ENCODE results near the gene UBE2E2. TPM values are rescaled to one million over a fixed set of nuclear protein-coding genes. Genes with fewer than 3 reads are reported as not detected.

The UBE2E2 gene
- polyA plus RNA-seq, 1 donor from 2014 or later: 19.8 TPM

DNA sequence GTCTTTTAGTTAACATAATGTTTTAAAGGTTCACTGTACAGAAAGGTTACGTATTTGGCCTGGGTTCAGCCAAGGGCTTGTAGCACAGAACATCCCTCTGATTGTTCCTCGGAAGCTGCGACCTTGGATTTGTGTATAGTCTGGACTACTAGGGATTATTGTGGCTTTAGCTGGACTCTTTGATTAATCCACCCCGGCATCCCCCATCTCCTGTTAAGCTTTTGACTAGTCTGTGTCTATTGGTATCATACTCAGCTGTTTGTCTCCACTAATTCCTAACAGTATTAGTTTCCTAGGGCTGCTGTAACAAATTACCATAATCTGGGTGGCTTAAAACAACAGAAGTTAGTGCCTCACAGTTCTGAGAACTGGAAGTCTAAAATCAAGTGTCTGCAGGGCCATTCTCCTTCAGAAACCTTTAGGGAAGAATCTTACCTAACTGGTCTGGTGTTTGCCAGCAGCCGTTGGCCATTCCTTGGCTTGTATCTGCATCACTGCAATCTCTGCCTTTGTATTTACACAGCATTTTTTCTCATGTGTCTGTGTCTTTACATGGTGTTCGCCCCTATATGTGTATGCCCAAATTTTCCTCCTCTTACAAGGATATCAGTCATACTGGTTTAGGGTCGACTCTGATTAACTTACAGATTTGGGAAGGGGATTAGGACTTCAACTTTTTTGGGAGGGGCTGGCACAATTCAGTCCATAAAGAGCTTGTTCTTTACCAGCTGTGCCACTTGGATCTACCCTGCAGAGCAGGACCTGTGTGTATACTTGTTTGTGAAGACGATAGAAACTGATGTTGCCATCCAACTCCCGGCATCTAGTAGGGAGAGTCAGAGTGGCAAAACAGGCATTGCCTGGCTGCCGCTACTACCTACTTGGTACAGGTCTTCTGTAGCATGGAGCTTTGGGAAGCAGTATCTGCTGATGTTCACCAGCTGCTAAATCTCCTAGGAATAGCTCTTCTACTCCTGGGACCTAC lies 117.8 kb downstream of the UBE2E2 start:
- no peaks in the 10 kb centered on the region for H4K20me1 ChIP-seq (ENCODE audit: insufficient read depth)
- no peak overlapping the region for H3K27ac ChIP-seq (ENCODE audit: low read length)
- no peaks in the 10 kb centered on the region for H3K27me3 ChIP-seq (ENCODE audit: insufficient read depth, low read depth, low read length)
- H3K9ac ChIP-seq (ENCODE audit: low read length): no peak overlapping the region
- H3K9me3 ChIP-seq (ENCODE audit: low read length): no peaks in the 10 kb centered on the region
- H3K4me3 ChIP-seq (ENCODE audit: low read length): no peak overlapping the region
- H3K9me2 ChIP-seq (ENCODE audit: insufficient read depth, low read length): no peaks in the 10 kb centered on the region
- H3F3A ChIP-seq (ENCODE audit: insufficient read depth, low read length, poor library complexity, severe bottlenecking): no peaks in the 10 kb centered on the region
- H3K4me2 ChIP-seq (ENCODE audit: low read length): no peak overlapping the region
- H3K79me2 ChIP-seq (replicated peaks; ENCODE audit: insufficient read depth, low read length): no peaks in the 10 kb centered on the region
- TF ChIP-seq SMC3 (conservative IDR thresholded peaks at IDR 0.05; ENCODE audit: poor library complexity) (no peak), POLR2AphosphoS5 (IDR thresholded peaks at IDR 0.05) (no peak), TAF1 (IDR thresholded peaks at IDR 0.05; ENCODE audit: low read depth) (no peak), RAD21 (conservative IDR thresholded peaks at IDR 0.05) (no peak), MXI1 (conservative IDR thresholded peaks at IDR 0.05; ENCODE audit: poor library complexity, severe bottlenecking) (no peak)
- H2AFZ ChIP-seq (ENCODE audit: low read depth, low read length): no peak overlapping the region
- H3K36me3 ChIP-seq (ENCODE audit: insufficient read depth, low read length): no peaks in the 10 kb centered on the region

DNA sequence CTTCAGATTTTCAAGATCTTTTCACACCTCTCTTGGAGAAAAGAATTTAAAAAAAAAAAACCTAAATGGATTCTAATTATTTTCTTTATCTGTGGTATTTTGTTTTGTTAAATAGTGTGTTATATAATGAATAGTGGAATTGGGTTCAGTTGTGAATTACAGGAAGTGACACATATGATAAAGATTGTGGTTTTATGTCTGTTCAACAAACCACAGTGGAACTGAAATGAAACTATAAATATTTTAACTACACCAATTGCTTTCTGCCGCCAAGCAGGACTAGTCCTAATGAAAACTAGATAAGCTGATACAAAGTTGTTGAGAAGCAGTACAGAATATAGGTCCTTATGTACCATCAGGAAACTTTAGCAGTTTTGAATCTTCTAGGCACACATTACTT lies 121.6 kb downstream of the UBE2E2 start:
- no peak overlapping the region for H3K4me2 ChIP-seq (ENCODE audit: low read length)
- H3F3A ChIP-seq (ENCODE audit: insufficient read depth, low read length, poor library complexity, severe bottlenecking): no peaks in the 10 kb centered on the region
- H3K9me2 ChIP-seq (ENCODE audit: insufficient read depth, low read length): no peaks in the 10 kb centered on the region
- H3K27ac ChIP-seq (ENCODE audit: low read length): no peak overlapping the region
- no peaks in the 10 kb centered on the region for H4K20me1 ChIP-seq (ENCODE audit: insufficient read depth)
- no peaks in the 10 kb centered on the region for H3K36me3 ChIP-seq (ENCODE audit: insufficient read depth, low read length)
- H2AFZ ChIP-seq (ENCODE audit: low read depth, low read length): no peak overlapping the region
- TF ChIP-seq EZH2 (IDR thresholded peaks at IDR 0.05; ENCODE audit: borderline replicate concordance, insufficient read depth, low read length, poor library complexity, severe bottlenecking) (no peak), EP300 (conservative IDR thresholded peaks at IDR 0.05; ENCODE audit: poor library complexity, severe bottlenecking) (no peak), POLR2AphosphoS5 (IDR thresholded peaks at IDR 0.05) (no peak), SMC3 (conservative IDR thresholded peaks at IDR 0.05; ENCODE audit: poor library complexity) (no peak)
- H3K4me3 ChIP-seq (ENCODE audit: low read length): no peak overlapping the region
- no peaks in the 10 kb centered on the region for H3K9me3 ChIP-seq (ENCODE audit: low read length)
- H3K27me3 ChIP-seq (ENCODE audit: insufficient read depth, low read depth, low read length): no peaks in the 10 kb centered on the region
- H3K79me2 ChIP-seq (replicated peaks; ENCODE audit: insufficient read depth, low read length): no peaks in the 10 kb centered on the region
- no peak overlapping the region for H3K9ac ChIP-seq (ENCODE audit: low read length)

DNA sequence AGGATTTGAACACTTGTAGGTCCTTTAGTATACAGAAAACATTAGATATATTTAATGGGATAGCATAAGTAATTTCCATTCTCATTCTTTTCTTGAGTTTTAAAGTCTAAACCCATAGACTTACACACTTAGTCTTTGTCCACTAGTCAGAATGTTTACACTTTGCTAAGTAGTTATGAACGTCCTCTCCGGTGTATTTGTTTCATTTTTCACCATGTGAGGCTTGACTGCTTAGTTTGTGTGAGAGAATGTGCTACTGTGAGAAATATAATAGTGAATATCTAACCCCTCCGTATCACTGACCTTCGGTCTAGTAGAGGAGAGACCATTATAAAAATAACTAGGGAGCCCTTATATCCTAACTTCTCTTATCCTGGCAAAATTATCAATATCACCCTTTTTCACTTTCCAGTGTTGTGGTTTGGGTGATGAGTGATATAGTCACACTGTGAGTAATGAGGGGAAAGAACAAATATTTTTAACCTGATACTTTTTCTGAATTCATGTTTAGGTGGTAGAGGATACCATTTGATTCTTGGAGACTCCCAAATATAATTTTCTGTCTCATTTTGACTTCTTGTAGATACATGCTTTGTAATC lies 122.4 kb downstream of the UBE2E2 start:
- H3K27me3 ChIP-seq (ENCODE audit: insufficient read depth, low read depth, low read length): no peaks in the 10 kb centered on the region
- no peak overlapping the region for H3K4me3 ChIP-seq (ENCODE audit: low read length)
- no peaks in the 10 kb centered on the region for H3K9me2 ChIP-seq (ENCODE audit: insufficient read depth, low read length)
- H2AFZ ChIP-seq (ENCODE audit: low read depth, low read length): no peak overlapping the region
- H3F3A ChIP-seq (ENCODE audit: insufficient read depth, low read length, poor library complexity, severe bottlenecking): no peaks in the 10 kb centered on the region
- H3K79me2 ChIP-seq (replicated peaks; ENCODE audit: insufficient read depth, low read length): no peaks in the 10 kb centered on the region
- no peak for TF ChIP-seq EZH2 (IDR thresholded peaks at IDR 0.05; ENCODE audit: borderline replicate concordance, insufficient read depth, low read length, poor library complexity, severe bottlenecking)
- TF ChIP-seq, protein P1, sequence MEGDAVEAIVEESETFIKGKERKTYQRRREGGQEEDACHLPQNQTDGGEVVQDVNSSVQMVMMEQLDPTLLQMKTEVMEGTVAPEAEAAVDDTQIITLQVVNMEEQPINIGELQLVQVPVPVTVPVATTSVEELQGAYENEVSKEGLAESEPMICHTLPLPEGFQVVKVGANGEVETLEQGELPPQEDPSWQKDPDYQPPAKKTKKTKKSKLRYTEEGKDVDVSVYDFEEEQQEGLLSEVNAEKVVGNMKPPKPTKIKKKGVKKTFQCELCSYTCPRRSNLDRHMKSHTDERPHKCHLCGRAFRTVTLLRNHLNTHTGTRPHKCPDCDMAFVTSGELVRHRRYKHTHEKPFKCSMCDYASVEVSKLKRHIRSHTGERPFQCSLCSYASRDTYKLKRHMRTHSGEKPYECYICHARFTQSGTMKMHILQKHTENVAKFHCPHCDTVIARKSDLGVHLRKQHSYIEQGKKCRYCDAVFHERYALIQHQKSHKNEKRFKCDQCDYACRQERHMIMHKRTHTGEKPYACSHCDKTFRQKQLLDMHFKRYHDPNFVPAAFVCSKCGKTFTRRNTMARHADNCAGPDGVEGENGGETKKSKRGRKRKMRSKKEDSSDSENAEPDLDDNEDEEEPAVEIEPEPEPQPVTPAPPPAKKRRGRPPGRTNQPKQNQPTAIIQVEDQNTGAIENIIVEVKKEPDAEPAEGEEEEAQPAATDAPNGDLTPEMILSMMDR (IDR thresholded peaks at IDR 0.05; ENCODE audit: poor library complexity, severe bottlenecking): no peak
- no peak overlapping the region for H3K27ac ChIP-seq (ENCODE audit: low read length)
- H4K20me1 ChIP-seq (ENCODE audit: insufficient read depth): no peaks in the 10 kb centered on the region
- H3K9ac ChIP-seq (ENCODE audit: low read length): no peak overlapping the region
- H3K36me3 ChIP-seq (ENCODE audit: insufficient read depth, low read length): no peaks in the 10 kb centered on the region
- no peaks in the 10 kb centered on the region for H3K9me3 ChIP-seq (ENCODE audit: low read length)
- H3K4me2 ChIP-seq (ENCODE audit: low read length): no peak overlapping the region
